Keratinocyte (primary cell): Measurements from ENCODE around the gene ARHGAP6. TPM values are rescaled to one million over a fixed set of nuclear protein-coding genes. Genes with fewer than 3 reads are reported as not detected.

ENCODE experiments used
- DNase-seq: peaks from one replicate; pipeline ENCODE4 v3.0.0-alpha.2; 2011; ENCODE audit warnings: low read depth, missing footprints, low spot score
- FAIRE-seq: peaks from 2 replicates; lab custom pipeline; 2011; peaks lifted over from hg19 to GRCh38; lab: Jason Lieb, UNC
- H2AFZ ChIP-seq: 2 replicates; pipeline ENCODE4 v1.6.0; 2012; ENCODE audit warnings: low read length, control low read depth, inconsistent platforms; ENCODE audit not compliant: control insufficient read depth
- H3K27ac ChIP-seq: 2 replicates; pipeline ENCODE4 v1.5.1; 2011; ENCODE audit warnings: low read length; ENCODE audit not compliant: control insufficient read depth, insufficient read depth
- H3K27me3 ChIP-seq: 3 replicates; pipeline ENCODE4 v1.6.0; 2011; ENCODE audit warnings: low read length; ENCODE audit not compliant: control insufficient read depth, insufficient read depth; ENCODE audit errors: extremely low read depth
- H3K36me3 ChIP-seq, 2 experiments: 2 replicates in 1 of 2; 3 replicates in 1 of 2; pipeline ENCODE4 v1.5.1; 2011; ENCODE audit warnings: low read length in 2 of 2, mild to moderate bottlenecking in 1 of 2; ENCODE audit not compliant: control insufficient read depth in 2 of 2, insufficient read depth in 2 of 2; ENCODE audit errors: extremely low read depth in 1 of 2
- H3K4me1 ChIP-seq: 3 replicates; pipeline ENCODE4 v1.5.1; 2011; ENCODE audit warnings: low read length; ENCODE audit not compliant: control insufficient read depth, insufficient read depth; ENCODE audit errors: extremely low read depth
- H3K4me2 ChIP-seq: 3 replicates; pipeline ENCODE4 v1.6.0; 2011; ENCODE audit warnings: low read depth, low read length; ENCODE audit not compliant: control insufficient read depth, insufficient read depth; ENCODE audit errors: extremely low read depth
- H3K4me3 ChIP-seq, 3 experiments: fragments of 200-600 bp in 1 of 3; sonication (generic) in 1 of 3; 2 replicates in 2 of 3; 3 replicates in 1 of 3; pipeline ENCODE4 v1.5.1; 2011 to 2016; ENCODE audit warnings: low read length in 3 of 3, mild to moderate bottlenecking in 3 of 3, control low read depth in 2 of 3, inconsistent platforms in 1 of 3, low read depth in 1 of 3, mixed read lengths in 1 of 3, mixed run types in 1 of 3, moderate library complexity in 1 of 3; ENCODE audit not compliant: control insufficient read depth in 2 of 3, insufficient read depth in 2 of 3; ENCODE audit errors: extremely low read depth in 1 of 3
- H3K79me2 ChIP-seq: 2 replicates; pipeline ENCODE4 v1.6.0; 2012; ENCODE audit warnings: low read length; ENCODE audit not compliant: control insufficient read depth, insufficient read depth
- H3K9ac ChIP-seq: 3 replicates; pipeline ENCODE4 v1.6.0; 2011; ENCODE audit warnings: low read length; ENCODE audit not compliant: control insufficient read depth, insufficient read depth; ENCODE audit errors: extremely low read depth
- H3K9me1 ChIP-seq: 3 replicates; pipeline ENCODE4 v1.6.0; 2011; ENCODE audit warnings: low read length; ENCODE audit not compliant: control insufficient read depth, insufficient read depth; ENCODE audit errors: extremely low read depth
- H3K9me3 ChIP-seq: 2 replicates; pipeline ENCODE4 v1.5.1; 2012; ENCODE audit warnings: low read depth, low read length; ENCODE audit not compliant: control insufficient read depth
- H4K20me1 ChIP-seq: 3 replicates; pipeline ENCODE4 v1.6.0; 2011; ENCODE audit warnings: low read length; ENCODE audit not compliant: control insufficient read depth, insufficient read depth; ENCODE audit errors: extremely low read depth
- CTCF ChIP-seq, 3 experiments: IDR thresholded peaks in 1 of 3; conservative IDR thresholded peaks in 1 of 3; optimal IDR thresholded peaks in 1 of 3; 2 replicates in 2 of 3; 3 replicates in 1 of 3; pipeline versions ENCODE3 to v1.5.1; 2011; ENCODE audit warnings: low read length in 3 of 3, mild to moderate bottlenecking in 3 of 3, moderate library complexity in 2 of 3, control low read depth in 1 of 3, inconsistent platforms in 1 of 3; ENCODE audit not compliant: insufficient read depth in 2 of 3; ENCODE audit errors: extremely low read depth in 1 of 3
- EZH2 ChIP-seq: IDR thresholded peaks from one replicate; pipeline ENCODE4 v1.6.1; 2012; ENCODE audit warnings: inconsistent platforms, mild to moderate bottlenecking, low read length, moderate library complexity
- dilution Hi-C: fragments of 300-500 bp; cut with MboI; formaldehyde crosslinking; loops from one replicate; pipeline ENCODE4 v1.7.0; 2020; ENCODE audit warnings: low sequenced_read_pairs; ENCODE audit not compliant: extremely low pct_ligation_motif_present
- polyA plus RNA-seq, 5 experiments: library from polyadenylated mRNA; depleted of rRNA in 3 of 5; stranded (reverse) in 3 of 5; stranded (forward) in 1 of 5; unstranded in 1 of 5; fragments of >200 nt; gene quantifications; 1 replicate in 1 of 5; 2 replicates in 3 of 5; 3 replicates in 1 of 5; pipeline versions ENCODE4 v1.2.1 to v1.2.3, GENCODE V29; 2011 to 2012; ENCODE audit warnings: missing spikeins in 2 of 5, low read depth in 1 of 5, low replicate concordance in 1 of 5

ARHGAP6 gene
- polyA plus RNA-seq, 1 donor (not counting 4 experiments of a cell fraction or from before 2014, with no cell fraction given) = 0.01 TPM

GRCh38 chrX:11131146-11131545, 534.6 kb downstream of the ARHGAP6 start:
- Histone ChIP-seq H3K27me3 (no peaks in the 10 kb centered on the region), H3K36me3 (no peaks in the 10 kb centered on the region), H3K79me2 (no peaks in the 10 kb centered on the region), H3K9me1 (no peaks in the 10 kb centered on the region), H3K4me1 (no peaks in the 10 kb centered on the region), H2AFZ (no peak overlapping the region), H3K27ac (no peak overlapping the region), H3K4me2 (no peak overlapping the region), H3K9ac (no peak overlapping the region), H3K4me3 (no peak overlapping the region), H3K9me3 (no peaks in the 10 kb centered on the region), H4K20me1 (no peaks in the 10 kb centered on the region)
- DNase-seq (no peak), FAIRE-seq (no peak)
- dilution Hi-C loops = loop anchor here (10.0 kb wide), 1 partner anchor 936 kb away; no protein-coding TSS in a partner anchor
- TF ChIP-seq EZH2 (no peak), CTCF (optimal IDR thresholded peaks at IDR 0.05 in 1 of 3, IDR thresholded peaks at IDR 0.05 in 1 of 3, conservative IDR thresholded peaks at IDR 0.05 in 1 of 3; ENCODE audit: extremely low read depth in 1 of 3, insufficient read depth in 2 of 3, low read length in 3 of 3) (no peak)

DNA sequence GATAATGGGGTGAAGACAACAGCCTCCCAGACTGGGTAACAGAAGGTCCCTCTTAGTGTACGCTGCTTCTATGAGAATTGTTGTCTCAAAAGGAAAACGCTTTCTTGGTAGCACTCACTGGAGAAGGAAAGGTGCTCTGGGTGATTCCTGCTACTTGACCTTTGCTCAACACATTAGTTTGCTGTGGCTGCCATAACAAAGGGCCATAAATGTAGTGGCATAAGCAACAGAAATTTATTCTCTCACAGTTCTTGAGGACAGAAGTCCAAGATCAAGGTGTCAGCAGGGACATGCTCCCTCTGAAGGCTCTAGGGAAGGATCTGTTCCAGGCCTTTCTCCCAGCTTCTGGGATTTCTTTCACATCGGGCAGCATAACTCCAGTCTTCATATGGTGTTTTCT, 535.6 kb downstream of the ARHGAP6 start:
- Histone ChIP-seq H4K20me1 (no peaks in the 10 kb centered on the region), H3K4me3 (no peak overlapping the region), H3K9ac (no peak overlapping the region), H3K79me2 (no peaks in the 10 kb centered on the region), H3K27me3 (no peaks in the 10 kb centered on the region), H3K36me3 (no peaks in the 10 kb centered on the region), H3K4me1 (no peaks in the 10 kb centered on the region), H3K9me1 (no peaks in the 10 kb centered on the region), H3K9me3 (no peaks in the 10 kb centered on the region), H2AFZ (no peak overlapping the region), H3K27ac (no peak overlapping the region), H3K4me2 (no peak overlapping the region)
- TF ChIP-seq CTCF (optimal IDR thresholded peaks at IDR 0.05 in 1 of 3, IDR thresholded peaks at IDR 0.05 in 1 of 3, conservative IDR thresholded peaks at IDR 0.05 in 1 of 3; ENCODE audit: extremely low read depth in 1 of 3, insufficient read depth in 2 of 3, low read length in 3 of 3) = no peak
- no peak for TF ChIP-seq EZH2
- no peak for DNase-seq
- no peak for FAIRE-seq
- dilution Hi-C loops = loop anchor here (10.0 kb wide), 1 partner anchor 935 kb away; no protein-coding TSS in a partner anchor
